Activated CD8-positive, alpha-beta memory T cell treated with anti-CD3 and anti-CD28 coated beads for 48 hours (primary cell): Measurements from ENCODE around the gene TEDC2.
"Not testable (repeated sequence)": the region's sequence is repeated elsewhere in the genome, so short reads cannot be mapped to it uniquely, and the experiment has no call there.

Experiments
- DNase-seq, 3 experiments: peaks; one replicate each; pipeline ENCODE4 v3.0.0-alpha.2; 2020; ENCODE audit warnings: low read depth in 2 of 3, low spot score in 2 of 3

The TEDC2 gene

DNA sequence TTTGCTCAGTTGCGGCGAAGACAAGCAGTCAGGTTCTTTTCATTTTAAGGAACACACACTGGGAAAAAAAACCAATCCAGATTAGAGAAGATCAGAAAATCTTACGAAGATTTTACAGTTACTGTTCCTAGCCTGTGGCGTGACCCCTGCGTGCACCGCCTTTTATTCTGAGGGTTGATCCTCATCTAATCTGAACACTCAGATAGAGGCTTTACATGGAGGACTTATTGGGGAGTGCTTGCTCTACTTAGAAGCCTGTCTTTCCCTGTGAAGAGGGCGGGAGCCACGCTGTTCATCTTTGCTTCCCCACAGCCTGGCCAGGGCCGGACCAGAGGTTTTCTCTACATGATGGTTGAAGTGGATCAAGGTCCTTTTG, 16.4 kb downstream of the TEDC2 start:
- no peak for DNase-seq

DNA sequence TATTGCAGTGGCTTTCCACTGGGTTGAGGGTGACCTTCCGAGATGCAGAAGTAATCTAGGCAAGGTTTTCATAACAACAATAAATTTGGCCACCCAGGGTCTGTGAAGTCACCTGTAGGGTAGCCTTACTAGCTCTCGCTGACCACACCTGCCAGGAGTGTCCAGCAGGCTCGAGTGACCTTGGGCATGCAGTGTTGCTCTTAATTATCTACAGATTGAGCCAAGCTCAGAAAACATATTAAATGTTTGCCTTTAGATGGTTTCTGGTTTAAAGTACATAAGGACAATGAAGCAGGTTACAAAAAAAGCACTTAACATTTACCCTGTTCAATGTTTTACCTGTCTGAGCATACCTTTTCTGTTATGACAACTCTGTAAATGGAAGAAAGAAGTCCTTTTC, 16.8 kb downstream of the TEDC2 start:
- no peak for DNase-seq

DNA sequence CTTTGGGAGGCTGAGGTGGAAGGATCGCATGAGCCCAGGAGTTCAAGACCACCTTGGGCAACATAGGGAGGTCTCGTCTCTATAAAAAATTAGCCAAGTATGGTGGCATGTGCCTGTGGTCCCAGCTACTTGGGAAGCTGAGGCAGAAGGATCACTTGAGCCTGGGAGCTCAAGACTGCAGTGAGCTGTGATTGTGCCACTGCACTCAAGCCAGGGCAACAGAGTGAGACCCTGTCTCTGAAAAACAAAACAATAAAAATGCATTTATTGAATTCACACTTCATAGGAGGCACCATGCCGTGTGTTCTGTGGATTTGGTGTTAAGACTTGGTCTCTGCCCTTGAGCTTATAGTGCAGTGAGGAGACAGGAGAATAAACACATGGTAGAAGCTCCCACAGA, 17.4 kb downstream of the TEDC2 start:
- DNase-seq, result no peak

DNA sequence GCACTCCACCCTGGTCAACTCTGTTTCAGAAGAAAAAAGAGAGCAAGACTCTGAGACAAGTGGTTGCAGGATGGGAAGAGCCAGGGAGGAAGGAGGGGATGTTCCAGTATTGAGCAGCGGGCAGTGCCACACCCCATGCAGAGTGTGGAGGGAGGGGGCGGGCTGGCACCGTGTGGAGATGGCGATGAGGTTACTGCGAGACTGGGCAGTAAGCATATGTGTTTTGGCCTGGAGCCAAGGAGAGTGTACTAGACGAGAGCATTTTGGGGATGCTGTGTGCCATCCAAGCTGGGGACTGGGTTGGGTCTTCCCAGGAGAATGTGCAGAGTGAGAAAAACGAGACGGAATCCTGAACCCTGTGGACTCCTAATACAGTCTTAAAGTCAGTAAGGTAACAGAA, 18.4 kb downstream of the TEDC2 start:
- DNase-seq, result no peak

DNA sequence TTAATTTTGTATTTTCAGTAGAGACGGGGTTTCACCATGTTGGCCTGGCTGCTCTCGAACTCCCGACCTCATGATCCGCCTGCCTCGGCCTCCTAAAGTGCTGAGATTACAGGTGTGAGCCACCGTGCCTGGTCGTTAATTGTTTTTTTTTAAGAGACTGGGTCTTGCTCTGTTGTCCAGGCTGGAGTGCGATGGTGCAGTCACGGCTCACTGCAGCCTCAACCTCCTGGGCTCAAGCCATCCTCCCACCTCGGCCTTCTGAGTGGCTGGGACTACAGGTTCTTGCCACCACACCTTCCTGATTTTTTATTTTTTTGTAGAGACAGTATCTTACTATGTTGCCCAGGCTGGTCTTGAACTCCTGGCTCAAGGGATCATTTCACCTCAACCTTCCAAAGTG, 20.1 kb downstream of the TEDC2 start:
- not testable (repeated sequence) for DNase-seq

DNA sequence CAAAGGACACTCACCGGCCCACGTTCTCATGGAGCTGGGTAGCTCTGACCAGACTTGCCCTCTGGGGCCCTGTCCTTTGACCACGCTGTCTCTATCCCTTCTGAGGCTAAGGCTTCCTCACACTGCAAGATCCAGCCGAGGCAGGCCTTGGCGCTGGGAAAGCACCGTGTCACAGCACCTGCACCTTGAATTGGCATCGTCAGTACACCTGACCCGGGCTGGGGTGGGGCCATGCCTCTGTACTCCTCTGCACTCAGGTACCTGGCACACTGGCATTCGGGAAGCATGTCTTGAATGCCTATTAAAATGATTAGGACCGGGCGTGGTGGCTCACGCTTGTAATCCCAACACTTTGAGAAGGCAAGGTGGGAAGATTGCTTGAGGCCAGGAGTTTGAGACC, 21.0 kb downstream of the TEDC2 start:
- no peak for DNase-seq

- DNase-seq, result no peak
Measured at GRCh38 chr16:2481676-2482075, 21.8 kb downstream of the TEDC2 start.

GRCh38 chr16:2482249-2482648, 22.3 kb downstream of the TEDC2 start:
- no peak for DNase-seq

- DNase-seq, result no peak
Measured at GRCh38 chr16:2482708-2483534, 23.0 kb downstream of the TEDC2 start.

DNA sequence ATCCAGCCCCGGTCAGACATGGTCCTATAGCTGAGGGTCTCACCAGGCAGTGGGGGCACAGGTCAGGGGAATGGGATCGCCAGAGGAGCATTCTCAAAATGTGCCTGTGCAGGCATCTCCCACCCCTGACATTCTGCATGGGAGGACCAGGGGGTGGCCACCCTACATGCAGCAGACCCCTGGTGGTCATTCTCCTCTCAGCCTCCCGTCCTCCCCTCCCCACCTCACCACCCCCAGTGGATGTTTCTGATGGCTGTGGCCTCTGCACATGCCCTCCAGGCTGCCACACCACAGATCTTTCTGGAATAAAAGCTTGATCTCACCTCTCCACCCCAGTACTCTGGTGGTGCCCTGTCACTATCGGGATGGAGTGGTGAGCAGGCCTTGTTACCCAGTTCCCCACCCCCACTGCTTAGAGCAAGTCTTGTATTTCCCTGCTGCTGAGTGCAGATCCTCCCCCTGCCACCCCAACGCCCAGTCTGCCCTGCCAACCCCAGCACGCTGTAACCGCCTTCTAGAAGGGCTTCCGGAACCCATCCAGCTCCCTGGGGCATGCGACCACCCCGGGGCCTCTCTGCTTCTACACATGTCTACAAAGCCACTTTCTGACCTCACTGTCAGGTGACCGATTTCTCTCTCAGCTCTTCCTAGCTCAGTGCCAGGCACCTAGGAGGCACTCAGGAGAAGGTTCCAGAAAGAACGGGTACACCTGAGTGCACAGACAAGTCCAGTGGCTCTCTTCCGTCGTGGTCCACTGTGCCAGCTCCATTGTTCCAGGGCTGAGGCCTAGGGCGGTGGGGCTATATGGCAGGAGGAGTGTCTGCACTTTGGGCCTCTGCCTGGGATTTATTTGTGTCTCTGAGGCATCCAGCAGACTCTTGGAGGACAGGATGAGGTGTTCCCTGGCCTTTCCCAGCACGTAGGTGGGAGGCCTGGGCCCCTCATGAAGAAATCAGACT, 24.3 kb downstream of the TEDC2 start:
- DNase-seq, result no peak

- no peak for DNase-seq
Measured at GRCh38 chr16:2484898-2485508, 25.1 kb downstream of the TEDC2 start.

DNA sequence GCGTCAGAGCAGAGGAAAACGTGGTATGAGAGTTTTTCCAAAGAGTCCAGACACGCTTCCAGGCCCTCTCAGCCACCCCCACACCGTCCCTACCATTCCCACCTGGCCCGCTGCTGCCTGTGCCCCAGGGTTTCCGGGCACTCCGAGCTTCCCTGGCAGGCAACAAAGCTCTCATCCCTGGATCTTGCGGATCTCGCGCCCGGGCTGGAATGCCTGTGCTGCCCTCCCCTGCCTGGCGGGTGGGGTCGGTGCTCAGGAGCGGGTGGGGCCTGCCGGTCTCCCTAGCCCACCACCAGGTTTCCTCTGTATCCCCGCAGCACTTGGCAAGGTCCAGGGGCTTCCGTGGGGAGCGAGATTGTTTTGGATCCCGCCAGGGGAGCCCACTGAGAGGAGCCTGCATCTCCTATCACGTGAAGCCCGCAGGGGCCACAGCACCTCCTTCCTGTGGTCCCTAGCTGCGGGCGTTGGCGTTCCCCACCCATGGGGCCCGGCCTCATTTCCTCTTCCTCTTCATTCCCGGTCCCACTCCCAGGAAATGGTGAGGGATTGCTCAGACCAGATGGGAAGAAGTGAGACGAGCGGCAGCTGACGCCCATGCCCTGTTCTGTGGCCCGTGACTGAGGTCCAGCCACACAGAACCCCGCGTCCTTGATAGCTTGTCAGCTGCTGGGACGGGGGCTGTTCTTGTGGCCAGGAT, 26.1 kb downstream of the TEDC2 start:
- no peak for DNase-seq

DNA sequence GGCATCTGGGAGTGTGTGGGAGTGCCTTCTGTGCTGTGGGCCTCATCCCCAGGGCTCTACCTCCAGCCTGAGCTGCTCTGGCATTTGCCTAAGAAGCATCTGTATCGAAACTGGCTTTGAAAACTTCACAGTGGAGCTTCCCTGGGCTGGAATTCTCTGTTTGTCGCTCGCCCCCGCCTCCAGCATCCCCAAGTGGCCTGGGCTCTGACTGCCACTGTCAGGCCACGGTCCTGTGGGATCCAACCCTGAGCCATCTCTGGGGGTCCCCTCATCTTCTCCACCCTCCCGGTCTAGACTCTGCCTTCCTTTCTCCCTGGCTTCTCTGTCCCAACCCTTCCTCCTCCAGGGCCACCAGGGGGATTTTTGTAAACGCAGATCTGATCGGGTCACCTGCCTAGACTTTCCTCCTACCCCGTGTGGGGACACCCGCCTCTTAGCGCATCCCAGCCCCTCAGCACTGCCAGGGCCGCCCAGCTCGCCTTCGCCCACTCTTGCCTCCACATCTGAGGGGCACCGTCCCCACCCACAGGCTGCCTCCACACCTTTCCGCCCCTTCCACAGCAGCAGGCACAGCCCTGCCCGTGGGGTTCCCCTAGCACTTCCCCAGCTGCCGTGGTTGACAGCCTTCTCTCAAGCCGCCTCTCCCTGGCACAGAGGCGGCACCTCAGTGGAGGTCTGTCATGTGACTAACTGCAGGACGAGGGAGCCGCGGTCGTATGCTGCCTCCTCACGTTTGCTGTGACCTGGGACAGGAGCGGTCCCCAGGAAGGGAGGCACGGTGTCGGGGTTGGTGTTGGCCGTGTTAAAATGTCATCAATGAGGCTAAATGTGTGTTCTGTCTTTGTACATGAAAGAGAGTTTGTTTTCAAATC, 27.0 kb downstream of the TEDC2 start:
- DNase-seq, result peak in 1 of 3 experiments; percentile 47

- DNase-seq, result no peak
Measured at GRCh38 chr16:2487517-2487842, 27.6 kb downstream of the TEDC2 start.

- no peak for DNase-seq
Measured at GRCh38 chr16:2487903-2488531, 28.1 kb downstream of the TEDC2 start.

GRCh38 chr16:2489581-2489980, 29.7 kb downstream of the TEDC2 start:
- no peak for DNase-seq

- DNase-seq, result no peak
Measured at GRCh38 chr16:2490190-2491105, 30.5 kb downstream of the TEDC2 start.

- no peak for DNase-seq
Measured at GRCh38 chr16:2492292-2492691, 32.4 kb downstream of the TEDC2 start.

- no peak for DNase-seq
Measured at GRCh38 chr16:2493605-2494004, 33.7 kb downstream of the TEDC2 start.
